NCI-H345 treated with DMSO at 0.1 percent for 48 hours (cell line): ENCODE measurements around the gene MAP7D2.

Source experiments
- DNase-seq: peaks from one replicate; lab custom pipeline; 2025; ENCODE audit not compliant: unreplicated experiment; lab: John Stamatoyannopoulos, UW

Gene MAP7D2

GRCh38 chrX:19975845-19976244, 140.9 kb downstream of the MAP7D2 start:
- no peak for DNase-seq

GRCh38 chrX:19972984-19973383, 143.7 kb downstream of the MAP7D2 start:
- DNase-seq, result no peak

- DNase-seq, result no peak
Measured at GRCh38 chrX:19968276-19968675, 148.4 kb downstream of the MAP7D2 start.

- no peak for DNase-seq
Measured at GRCh38 chrX:19966056-19966455, 150.7 kb downstream of the MAP7D2 start.

GRCh38 chrX:19964017-19964710, 152.5 kb downstream of the MAP7D2 start:
- DNase-seq, result no peak

- DNase-seq, result no peak
Measured at GRCh38 chrX:19960913-19961312, 155.8 kb downstream of the MAP7D2 start.

GRCh38 chrX:19958552-19959486, 157.9 kb downstream of the MAP7D2 start:
- no peak for DNase-seq

GRCh38 chrX:19956923-19957322, 159.8 kb downstream of the MAP7D2 start:
- no peak for DNase-seq
